K562 (cell line): ENCODE results near the gene ZCCHC24. TPM values are rescaled to one million over a fixed set of nuclear protein-coding genes. Genes with fewer than 3 reads are reported as not detected.

Experiments
- ARNT ChIP-seq, 2 experiments: fragments of 450-650 bp; IDR thresholded peaks; 2 replicates each; pipeline ENCODE4 v1.6.1; 2016; ENCODE audit warnings: mild to moderate bottlenecking in 1 of 2
- ATF7 ChIP-seq: fragments of 450-650 bp; IDR thresholded peaks from 2 replicates; pipeline ENCODE4 v1.7.1; 2014; ENCODE audit warnings: mild to moderate bottlenecking, moderate library complexity
- CREBBP ChIP-seq: IDR thresholded peaks from one replicate; pipeline ENCODE4 v1.6.1; 2012; ENCODE audit warnings: low read depth, mild to moderate bottlenecking, control low read depth, inconsistent platforms, low read length
- DIDO1 ChIP-seq: fragments of 450-650 bp; IDR thresholded peaks from 2 replicates; pipeline ENCODE4 v1.6.1; 2016; ENCODE audit warnings: low read depth, missing biosample characterization, missing genetic modification characterization
- JUNB ChIP-seq: fragments of 450-650 bp; formaldehyde crosslinking; conservative IDR thresholded peaks from 2 replicates; pipeline ENCODE4 v1.4.0; 2020; ENCODE audit warnings: mild to moderate bottlenecking
- KAT2B ChIP-seq: IDR thresholded peaks from one replicate; pipeline ENCODE4 v1.6.1; 2012; ENCODE audit warnings: low read depth, mild to moderate bottlenecking, control low read depth, inconsistent platforms, low read length, moderate library complexity
- RFX5 ChIP-seq: IDR thresholded peaks from 2 replicates; pipeline ENCODE4 v1.6.1; 2011; ENCODE audit warnings: low read depth, mild to moderate bottlenecking, improper control_type of control experiment, low read length
- SIN3A ChIP-seq, 2 experiments: fragments of 150-350 bp in 1 of 2; IDR thresholded peaks; 2 replicates each; pipeline ENCODE4 v1.6.1; 2011 to 2016; ENCODE audit warnings: borderline replicate concordance in 2 of 2, low read depth in 2 of 2, low read length in 2 of 2, mild to moderate bottlenecking in 2 of 2, moderate library complexity in 2 of 2; ENCODE audit not compliant: control insufficient read depth in 1 of 2
- ZNF134 ChIP-seq: fragments of 250-450 bp; sonication (Bioruptor Pico); conservative IDR thresholded peaks from 2 replicates; pipeline ENCODE4 v1.4.0; 2020
- polyA plus RNA-seq, 8 experiments: library from polyadenylated mRNA; depleted of rRNA in 4 of 8; stranded (reverse) in 5 of 8; unstranded in 3 of 8; fragments of >200 nt; fragmentation: Nextera tagmentation in 2 of 8; fragmentation: Illumina TruSeq in 1 of 8; extraction: Ambion mirVana in 2 of 8; extraction: Trizol in 1 of 8; gene quantifications; 2 replicates each; pipeline versions ENCODE4 v1.2.1 to v1.2.3, GENCODE V29; 2011 to 2014; ENCODE audit warnings: inconsistent platforms in 1 of 8, missing spikeins in 1 of 8
- total RNA-seq, 7 experiments: library from RNA; depleted of rRNA in 6 of 7; stranded (reverse); fragments of >200 nt in 6 of 7; fragmentation: Illumina TruSeq in 2 of 7; extraction: Trizol in 2 of 7; gene quantifications; 2 replicates each; pipeline versions ENCODE4 v1.2.1 to v1.2.3, GENCODE V29; 2011 to 2021; ENCODE audit warnings: low replicate concordance in 1 of 7
- TF ChIP-seq, protein P1 (sequence below): fragments of 450-650 bp; IDR thresholded peaks from 2 replicates; pipeline ENCODE4 v1.6.1; 2017; ENCODE audit warnings: mild to moderate bottlenecking, moderate library complexity
- TF ChIP-seq, protein P2 (sequence below): fragments of 250-450 bp; sonication (Bioruptor Pico); IDR thresholded peaks from 2 replicates; pipeline ENCODE4 v1.8.0; 2021; ENCODE audit warnings: mild to moderate bottlenecking, moderate library complexity
- TF ChIP-seq, protein P3 (sequence below): IDR thresholded peaks from 2 replicates; pipeline ENCODE4 v1.6.1; 2014; ENCODE audit warnings: antibody characterized with exemption
- TF ChIP-seq, protein P4 (sequence below): IDR thresholded peaks from 2 replicates; pipeline ENCODE4 v1.6.1; 2016; ENCODE audit warnings: missing genetic modification characterization, missing compliant biosample characterization
- TF ChIP-seq, protein P5 (sequence below): sonication (generic); formaldehyde crosslinking; IDR thresholded peaks from 2 replicates; pipeline ENCODE4 v1.8.1; 2023; ENCODE audit warnings: missing genetic modification reagents, mild to moderate bottlenecking, borderline replicate concordance

Gene ZCCHC24
- total and polyA plus RNA-seq, 9 of the 15 experiments (the other 6 are each of a cell fraction or from before 2014, with no cell fraction given): 0.84 to 11.0 (median 4.6) TPM

DNA sequence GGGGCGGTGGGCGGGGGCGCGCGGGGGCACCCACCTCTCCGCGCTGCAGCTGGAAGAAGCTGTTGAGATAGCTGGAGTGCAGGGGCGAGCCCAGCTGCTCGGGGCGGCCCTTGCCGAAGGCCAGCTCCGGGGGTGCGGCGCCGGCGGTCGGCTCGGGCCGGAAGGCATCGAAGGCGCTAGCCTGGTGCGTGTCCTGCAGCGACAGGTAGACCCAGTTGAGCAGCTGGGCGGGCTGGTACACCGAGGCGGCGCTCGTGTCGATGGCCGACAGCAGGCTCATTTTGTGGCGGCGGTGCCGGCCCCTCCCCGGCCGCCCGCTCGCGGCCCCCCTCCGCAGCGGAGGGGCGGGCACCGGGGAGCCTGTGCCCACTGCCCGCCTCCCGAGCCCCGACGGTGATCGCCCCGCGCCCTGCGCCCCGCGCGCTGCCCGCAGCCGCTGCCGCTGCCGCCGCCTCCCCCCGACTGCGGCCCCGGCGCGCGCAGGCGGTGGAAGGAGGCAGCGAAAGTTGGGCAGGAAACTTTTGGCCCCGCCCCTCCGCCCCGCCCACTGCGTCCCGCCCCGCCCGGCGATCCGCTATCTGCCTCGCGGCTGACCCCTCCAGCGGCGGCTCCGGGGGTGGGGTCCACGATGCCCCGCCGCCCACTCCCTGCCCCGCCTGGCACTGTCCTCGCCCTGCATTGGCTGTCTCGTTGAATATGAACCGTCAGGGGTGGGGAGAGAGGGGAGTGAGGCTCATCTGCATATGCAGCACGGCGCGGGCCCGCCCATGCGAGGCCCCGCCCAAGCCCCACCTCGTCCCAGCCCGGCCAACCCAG, at the start of gene ZCCHC24 (continued):
- TF ChIP-seq, protein P1, sequence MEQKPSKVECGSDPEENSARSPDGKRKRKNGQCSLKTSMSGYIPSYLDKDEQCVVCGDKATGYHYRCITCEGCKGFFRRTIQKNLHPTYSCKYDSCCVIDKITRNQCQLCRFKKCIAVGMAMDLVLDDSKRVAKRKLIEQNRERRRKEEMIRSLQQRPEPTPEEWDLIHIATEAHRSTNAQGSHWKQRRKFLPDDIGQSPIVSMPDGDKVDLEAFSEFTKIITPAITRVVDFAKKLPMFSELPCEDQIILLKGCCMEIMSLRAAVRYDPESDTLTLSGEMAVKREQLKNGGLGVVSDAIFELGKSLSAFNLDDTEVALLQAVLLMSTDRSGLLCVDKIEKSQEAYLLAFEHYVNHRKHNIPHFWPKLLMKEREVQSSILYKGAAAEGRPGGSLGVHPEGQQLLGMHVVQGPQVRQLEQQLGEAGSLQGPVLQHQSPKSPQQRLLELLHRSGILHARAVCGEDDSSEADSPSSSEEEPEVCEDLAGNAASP: no peak
- TF ChIP-seq SIN3A (IDR thresholded peaks at IDR 0.05; ENCODE audit: borderline replicate concordance in 2 of 2, control insufficient read depth in 1 of 2, low read depth in 2 of 2, low read length in 2 of 2): peak; percentile 8 to 64; a peak in 2 of 4 replicates
- TF ChIP-seq, protein P2, sequence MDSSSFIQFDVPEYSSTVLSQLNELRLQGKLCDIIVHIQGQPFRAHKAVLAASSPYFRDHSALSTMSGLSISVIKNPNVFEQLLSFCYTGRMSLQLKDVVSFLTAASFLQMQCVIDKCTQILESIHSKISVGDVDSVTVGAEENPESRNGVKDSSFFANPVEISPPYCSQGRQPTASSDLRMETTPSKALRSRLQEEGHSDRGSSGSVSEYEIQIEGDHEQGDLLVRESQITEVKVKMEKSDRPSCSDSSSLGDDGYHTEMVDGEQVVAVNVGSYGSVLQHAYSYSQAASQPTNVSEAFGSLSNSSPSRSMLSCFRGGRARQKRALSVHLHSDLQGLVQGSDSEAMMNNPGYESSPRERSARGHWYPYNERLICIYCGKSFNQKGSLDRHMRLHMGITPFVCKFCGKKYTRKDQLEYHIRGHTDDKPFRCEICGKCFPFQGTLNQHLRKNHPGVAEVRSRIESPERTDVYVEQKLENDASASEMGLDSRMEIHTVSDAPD (CRISPR knock-in tag): no peak
- TF ChIP-seq, protein P3, sequence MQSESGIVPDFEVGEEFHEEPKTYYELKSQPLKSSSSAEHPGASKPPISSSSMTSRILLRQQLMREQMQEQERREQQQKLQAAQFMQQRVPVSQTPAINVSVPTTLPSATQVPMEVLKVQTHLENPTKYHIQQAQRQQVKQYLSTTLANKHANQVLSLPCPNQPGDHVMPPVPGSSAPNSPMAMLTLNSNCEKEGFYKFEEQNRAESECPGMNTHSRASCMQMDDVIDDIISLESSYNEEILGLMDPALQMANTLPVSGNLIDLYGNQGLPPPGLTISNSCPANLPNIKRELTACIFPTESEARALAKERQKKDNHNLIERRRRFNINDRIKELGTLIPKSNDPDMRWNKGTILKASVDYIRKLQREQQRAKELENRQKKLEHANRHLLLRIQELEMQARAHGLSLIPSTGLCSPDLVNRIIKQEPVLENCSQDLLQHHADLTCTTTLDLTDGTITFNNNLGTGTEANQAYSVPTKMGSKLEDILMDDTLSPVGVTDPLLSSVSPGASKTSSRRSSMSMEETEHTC: no peak
- TF ChIP-seq, protein P4, sequence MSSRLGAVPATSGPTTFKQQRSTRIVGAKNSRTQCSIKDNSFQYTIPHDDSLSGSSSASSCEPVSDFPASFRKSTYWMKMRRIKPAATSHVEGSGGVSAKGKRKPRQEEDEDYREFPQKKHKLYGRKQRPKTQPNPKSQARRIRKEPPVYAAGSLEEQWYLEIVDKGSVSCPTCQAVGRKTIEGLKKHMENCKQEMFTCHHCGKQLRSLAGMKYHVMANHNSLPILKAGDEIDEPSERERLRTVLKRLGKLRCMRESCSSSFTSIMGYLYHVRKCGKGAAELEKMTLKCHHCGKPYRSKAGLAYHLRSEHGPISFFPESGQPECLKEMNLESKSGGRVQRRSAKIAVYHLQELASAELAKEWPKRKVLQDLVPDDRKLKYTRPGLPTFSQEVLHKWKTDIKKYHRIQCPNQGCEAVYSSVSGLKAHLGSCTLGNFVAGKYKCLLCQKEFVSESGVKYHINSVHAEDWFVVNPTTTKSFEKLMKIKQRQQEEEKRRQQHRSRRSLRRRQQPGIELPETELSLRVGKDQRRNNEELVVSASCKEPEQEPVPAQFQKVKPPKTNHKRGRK: no peak
- TF ChIP-seq, protein P5, sequence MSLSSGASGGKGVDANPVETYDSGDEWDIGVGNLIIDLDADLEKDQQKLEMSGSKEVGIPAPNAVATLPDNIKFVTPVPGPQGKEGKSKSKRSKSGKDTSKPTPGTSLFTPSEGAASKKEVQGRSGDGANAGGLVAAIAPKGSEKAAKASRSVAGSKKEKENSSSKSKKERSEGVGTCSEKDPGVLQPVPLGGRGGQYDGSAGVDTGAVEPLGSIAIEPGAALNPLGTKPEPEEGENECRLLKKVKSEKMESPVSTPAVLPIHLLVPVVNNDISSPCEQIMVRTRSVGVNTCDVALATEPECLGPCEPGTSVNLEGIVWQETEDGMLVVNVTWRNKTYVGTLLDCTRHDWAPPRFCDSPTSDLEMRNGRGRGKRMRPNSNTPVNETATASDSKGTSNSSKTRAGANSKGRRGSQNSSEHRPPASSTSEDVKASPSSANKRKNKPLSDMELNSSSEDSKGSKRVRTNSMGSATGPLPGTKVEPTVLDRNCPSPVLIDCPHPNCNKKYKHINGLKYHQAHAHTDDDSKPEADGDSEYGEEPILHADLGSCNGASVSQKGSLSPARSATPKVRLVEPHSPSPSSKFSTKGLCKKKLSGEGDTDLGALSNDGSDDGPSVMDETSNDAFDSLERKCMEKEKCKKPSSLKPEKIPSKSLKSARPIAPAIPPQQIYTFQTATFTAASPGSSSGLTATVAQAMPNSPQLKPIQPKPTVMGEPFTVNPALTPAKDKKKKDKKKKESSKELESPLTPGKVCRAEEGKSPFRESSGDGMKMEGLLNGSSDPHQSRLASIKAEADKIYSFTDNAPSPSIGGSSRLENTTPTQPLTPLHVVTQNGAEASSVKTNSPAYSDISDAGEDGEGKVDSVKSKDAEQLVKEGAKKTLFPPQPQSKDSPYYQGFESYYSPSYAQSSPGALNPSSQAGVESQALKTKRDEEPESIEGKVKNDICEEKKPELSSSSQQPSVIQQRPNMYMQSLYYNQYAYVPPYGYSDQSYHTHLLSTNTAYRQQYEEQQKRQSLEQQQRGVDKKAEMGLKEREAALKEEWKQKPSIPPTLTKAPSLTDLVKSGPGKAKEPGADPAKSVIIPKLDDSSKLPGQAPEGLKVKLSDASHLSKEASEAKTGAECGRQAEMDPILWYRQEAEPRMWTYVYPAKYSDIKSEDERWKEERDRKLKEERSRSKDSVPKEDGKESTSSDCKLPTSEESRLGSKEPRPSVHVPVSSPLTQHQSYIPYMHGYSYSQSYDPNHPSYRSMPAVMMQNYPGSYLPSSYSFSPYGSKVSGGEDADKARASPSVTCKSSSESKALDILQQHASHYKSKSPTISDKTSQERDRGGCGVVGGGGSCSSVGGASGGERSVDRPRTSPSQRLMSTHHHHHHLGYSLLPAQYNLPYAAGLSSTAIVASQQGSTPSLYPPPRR (CRISPR knock-in tag): no peak
- no peak for TF ChIP-seq CREBBP
- no peak for TF ChIP-seq JUNB (CRISPR knock-in tag)
- TF ChIP-seq ATF7: no peak
- no peak for TF ChIP-seq ZNF134
- TF ChIP-seq ARNT (IDR thresholded peaks at IDR 0.05): no peak
- no peak for TF ChIP-seq KAT2B
- TF ChIP-seq DIDO1: no peak
- TF ChIP-seq RFX5: no peak
